HepG2 (cell line): ENCODE data around the gene TP63. TPM values are rescaled to one million over a fixed set of nuclear protein-coding genes. Genes with fewer than 3 reads are reported as not detected.

Experiments
- ATAC-seq: fragments of 200-7000 bp; cut with Tn5 transposase; 3 replicates; pipeline ENCODE4 v1.9.1; 2020; ENCODE audit warnings: mild to moderate bottlenecking, moderate library complexity
- BruUV-seq: library from RNA; stranded (reverse); fragments of 400-500 nt; replicated peaks from 2 replicates; lab custom pipeline; 2021; lab: Mats Ljungman, UMichigan
- CTCF ChIA-PET: fragments of 300-600 bp; formaldehyde crosslinking; extraction: SDS; loops from one replicate; lab custom pipeline; 2021; ENCODE audit warnings: low total read pairs, inconsistent platforms, low intra/inter-chr PET ratio; lab: Yijun Ruan, JAX
- POLR2A ChIA-PET: fragments of 350-600 bp; sonication (Branson Sonifier 250); formaldehyde crosslinking; loops from one replicate; lab custom pipeline; 2020; ENCODE audit warnings: antibody characterized with exemption, inconsistent platforms; lab: Yijun Ruan, JAX
- DNase-seq: peaks from one replicate; pipeline ENCODE4 v3.0.0-alpha.2; 2015; ENCODE audit warnings: low spot score
- FAIRE-seq: peaks from 3 replicates; lab custom pipeline; 2011; peaks lifted over from hg19 to GRCh38; lab: Jason Lieb, UNC
- H2AFZ ChIP-seq: one replicate; pipeline ENCODE4 v1.6.1; 2011; ENCODE audit warnings: low read length, inconsistent platforms
- H3K27ac ChIP-seq: fragments of 300-600 bp; 3 replicates; pipeline ENCODE4 v1.8.0; 2011; ENCODE audit warnings: mixed run types, mild to moderate bottlenecking, mixed read lengths, low read length, inconsistent platforms; ENCODE audit not compliant: insufficient read depth; ENCODE audit errors: extremely low read length
- H3K27me3 ChIP-seq, 2 experiments: fragments of 200-600 bp in 1 of 2; 2 replicates in 1 of 2; 3 replicates in 1 of 2; pipeline versions ENCODE4 v1.6.0 to v1.8.0; 2011; ENCODE audit warnings: low read length in 2 of 2, mild to moderate bottlenecking in 2 of 2, moderate library complexity in 2 of 2, inconsistent platforms in 1 of 2; ENCODE audit not compliant: insufficient read depth in 2 of 2, control insufficient read depth in 1 of 2
- H3K36me3 ChIP-seq, 2 experiments: fragments of 200-600 bp in 1 of 2; replicated peaks in 1 of 2; 2 replicates in 1 of 2; 3 replicates in 1 of 2; pipeline versions ENCODE4 v1.5.1 to v1.8.0; 2011; ENCODE audit warnings: low read length in 2 of 2, inconsistent platforms in 1 of 2; ENCODE audit not compliant: insufficient read depth in 2 of 2, control insufficient read depth in 1 of 2
- H3K4me1 ChIP-seq: 2 replicates; pipeline ENCODE4 v1.5.1; 2012; ENCODE audit warnings: low read length, inconsistent platforms; ENCODE audit not compliant: insufficient read depth
- H3K4me2 ChIP-seq: 2 replicates; pipeline ENCODE4 v1.6.0; 2011; ENCODE audit warnings: low read depth, low read length, inconsistent platforms
- H3K4me3 ChIP-seq, 3 experiments: fragments of 200-600 bp in 1 of 3; sonication (generic), shearing (Covaris generic) in 1 of 3; replicated peaks in 1 of 3; 2 replicates each; pipeline ENCODE4 v1.5.1; 2011 to 2016; ENCODE audit warnings: low read length in 3 of 3, inconsistent platforms in 2 of 3, low read depth in 2 of 3, mild to moderate bottlenecking in 2 of 3, control low read depth in 1 of 3, mixed read lengths in 1 of 3; ENCODE audit not compliant: insufficient read depth in 1 of 3
- H3K79me2 ChIP-seq: one replicate; pipeline ENCODE4 v1.6.1; 2011; ENCODE audit warnings: low read length, inconsistent platforms; ENCODE audit not compliant: insufficient read depth
- H3K9ac ChIP-seq: 2 replicates; pipeline ENCODE4 v1.6.0; 2011; ENCODE audit warnings: mild to moderate bottlenecking, low read depth, low read length, inconsistent platforms; ENCODE audit not compliant: insufficient read depth
- H3K9me3 ChIP-seq: 2 replicates; pipeline ENCODE4 v1.5.1; 2012; ENCODE audit warnings: mild to moderate bottlenecking, low read length
- H4K20me1 ChIP-seq: 2 replicates; pipeline ENCODE4 v1.6.0; 2011; ENCODE audit warnings: inconsistent platforms, mild to moderate bottlenecking, low read length, moderate library complexity; ENCODE audit not compliant: insufficient read depth
- KLF11 ChIP-seq: IDR thresholded peaks from 2 replicates; pipeline ENCODE4 v1.6.1; 2016; ENCODE audit warnings: missing compliant biosample characterization
- MAZ ChIP-seq, 2 experiments: sonication (generic) in 1 of 2; formaldehyde crosslinking in 1 of 2; IDR thresholded peaks; 2 replicates each; pipeline versions ENCODE4 v1.5.0 to v1.6.1; 2012 to 2020; ENCODE audit warnings: low read depth in 2 of 2, mild to moderate bottlenecking in 2 of 2, borderline replicate concordance in 1 of 2, improper control_type of control experiment in 1 of 2, low read length in 1 of 2, missing genetic modification reagents in 1 of 2, moderate library complexity in 1 of 2
- MEF2D ChIP-seq: sonication (generic); formaldehyde crosslinking; IDR thresholded peaks from 2 replicates; pipeline ENCODE4 v1.5.1; 2020; ENCODE audit warnings: mild to moderate bottlenecking, missing genetic modification reagents
- NFE2L1 ChIP-seq: sonication (generic); formaldehyde crosslinking; IDR thresholded peaks from 2 replicates; pipeline ENCODE4 v1.4.0; 2020; ENCODE audit warnings: missing genetic modification reagents, mild to moderate bottlenecking, borderline replicate concordance
- REL ChIP-seq: sonication (generic); formaldehyde crosslinking; conservative IDR thresholded peaks from 2 replicates; pipeline ENCODE4 v1.8.0; 2022; ENCODE audit warnings: mild to moderate bottlenecking, missing genetic modification reagents, moderate library complexity
- RXRB ChIP-seq: IDR thresholded peaks from 2 replicates; pipeline ENCODE4 v1.6.1; 2016; ENCODE audit warnings: borderline replicate concordance, missing genetic modification reagents, missing compliant biosample characterization
- SIN3A ChIP-seq: IDR thresholded peaks from 2 replicates; pipeline ENCODE4 v1.6.1; 2011; ENCODE audit warnings: low read depth, mild to moderate bottlenecking, control low read depth, low read length, borderline replicate concordance
- ZNF101 ChIP-seq: sonication (generic); formaldehyde crosslinking; IDR thresholded peaks from 2 replicates; pipeline ENCODE4 v1.4.0; 2020; ENCODE audit warnings: mild to moderate bottlenecking, low read depth, missing genetic modification reagents, borderline replicate concordance
- ZNF337 ChIP-seq: sonication (generic); formaldehyde crosslinking; IDR thresholded peaks from 2 replicates; pipeline ENCODE4 v1.5.1; 2020; ENCODE audit warnings: missing genetic modification reagents, low read depth, mild to moderate bottlenecking, borderline replicate concordance
- ZNF878 ChIP-seq: sonication (generic); formaldehyde crosslinking; IDR thresholded peaks from 2 replicates; pipeline ENCODE4 v1.8.1; 2023; ENCODE audit warnings: mild to moderate bottlenecking, missing genetic modification reagents, moderate library complexity
- WGBS: methylation state at CpG from one replicate; pipeline ENCODE4 v1.1.6; 2017; ENCODE audit warnings: low lambda C conversion rate; 5-methylcytosine and 5-hydroxymethylcytosine counted together
- in situ Hi-C: cut with HindIII; loops from 2 replicates; pipeline ENCODE4 v1.10.0; 2017; ENCODE audit warnings: low pct_unique_long_range_greater_than_20kb; ENCODE audit not compliant: extremely low pct_ligation_motif_present
- intact Hi-C: fragments of 100-400 bp; cut with micrococcal nuclease; formaldehyde crosslinking; loops from one replicate; pipeline ENCODE4 v1.10.0; 2022; ENCODE audit not compliant: unreplicated experiment
- polyA plus RNA-seq, 8 experiments: library from polyadenylated mRNA; depleted of rRNA in 3 of 8; stranded (reverse) in 7 of 8; unstranded in 1 of 8; fragments of >200 nt; fragmentation: Illumina TruSeq in 4 of 8; extraction: Trizol in 4 of 8; gene quantifications; 2 replicates each; pipeline versions ENCODE4 v1.2.1 to v1.2.3, GENCODE V29; 2011 to 2016; ENCODE audit warnings: low read depth in 4 of 8, missing spikeins in 1 of 8, mixed read lengths in 1 of 8; ENCODE audit not compliant: insufficient read depth in 1 of 8
- total RNA-seq, 5 experiments: library from RNA; depleted of rRNA; stranded (reverse); fragments of >200 nt; fragmentation: Illumina TruSeq; extraction: Trizol; gene quantifications; 2 replicates each; pipeline ENCODE4 v1.2.3, GENCODE V29; 2016; ENCODE audit warnings: low read depth in 1 of 5
- TF ChIP-seq, protein P1 (sequence below): IDR thresholded peaks from 2 replicates; pipeline ENCODE4 v1.6.1; 2012; ENCODE audit warnings: low read length, improper control_type of control experiment

The TP63 gene
- total and polyA plus RNA-seq, 2 of the 13 experiments (the other 11 are each of a cell fraction or from before 2014, with no cell fraction given) = not detected

DNA sequence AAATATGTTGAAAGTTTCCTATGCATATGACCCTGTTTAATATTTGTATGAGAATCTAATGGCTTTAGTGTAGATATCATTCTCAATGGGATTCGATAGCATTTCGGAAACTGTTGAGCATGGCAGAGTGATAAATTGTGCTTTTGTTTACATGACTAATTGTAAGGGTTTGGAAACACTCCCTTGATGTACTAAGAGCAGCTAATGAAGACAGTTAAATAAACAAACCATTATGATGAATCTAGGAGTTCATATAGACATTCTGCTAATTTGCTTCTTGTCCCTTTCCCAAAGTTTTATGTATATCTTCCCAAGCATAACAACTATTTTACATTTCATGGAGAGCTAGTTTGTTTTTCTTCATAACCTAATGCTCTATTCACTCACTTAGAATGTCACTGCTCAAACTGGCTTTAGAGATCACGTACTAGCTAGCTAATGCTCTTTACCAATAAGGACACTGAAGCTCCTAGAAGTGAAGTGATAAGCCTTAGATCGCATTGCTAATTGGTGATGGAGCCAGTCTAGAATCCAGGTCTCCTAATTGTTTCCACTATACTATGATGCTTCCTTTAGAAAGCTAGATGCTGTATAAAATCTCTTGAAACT lies 140.8 kb downstream of the TP63 start (continued):
- TF ChIP-seq SIN3A (no peak), ZNF101 (CRISPR knock-in tag) (no peak), MEF2D (CRISPR knock-in tag) (no peak)

DNA sequence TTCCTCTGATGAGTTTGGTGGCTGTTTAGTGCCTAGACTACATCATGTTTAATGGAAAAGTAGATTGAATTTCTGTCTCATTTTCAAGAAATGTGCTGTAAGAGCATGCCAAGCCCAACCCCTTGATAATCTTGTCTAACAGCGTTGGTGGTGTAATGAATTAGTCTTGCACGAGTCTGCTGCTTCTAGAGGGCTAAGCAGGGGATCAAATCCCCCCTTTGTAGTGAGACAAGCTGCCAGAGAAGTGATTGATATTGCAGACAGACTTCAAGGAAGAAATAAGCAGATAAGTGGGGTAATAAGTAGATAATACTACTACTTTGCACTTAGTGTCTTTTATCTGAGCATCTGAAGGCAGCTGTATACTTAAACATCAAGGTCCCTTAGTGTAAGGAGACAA lies 141.4 kb downstream of the TP63 start:
- H3K27ac ChIP-seq = no peak overlapping the region
- in situ Hi-C loops (no loop called here), intact Hi-C loops (no loop called here)
- H3K4me2 ChIP-seq = no peak overlapping the region
- H2AFZ ChIP-seq = no peak overlapping the region
- ChIA-PET CTCF (no interaction called here), POLR2A (no interaction called here)
- no peak overlapping the region for H3K9ac ChIP-seq
- FAIRE-seq (no peak), DNase-seq (no peak), ATAC-seq (no peak)
- no peak overlapping the region for H3K4me3 ChIP-seq
- no peak for TF ChIP-seq KLF11
- TF ChIP-seq, protein P1, sequence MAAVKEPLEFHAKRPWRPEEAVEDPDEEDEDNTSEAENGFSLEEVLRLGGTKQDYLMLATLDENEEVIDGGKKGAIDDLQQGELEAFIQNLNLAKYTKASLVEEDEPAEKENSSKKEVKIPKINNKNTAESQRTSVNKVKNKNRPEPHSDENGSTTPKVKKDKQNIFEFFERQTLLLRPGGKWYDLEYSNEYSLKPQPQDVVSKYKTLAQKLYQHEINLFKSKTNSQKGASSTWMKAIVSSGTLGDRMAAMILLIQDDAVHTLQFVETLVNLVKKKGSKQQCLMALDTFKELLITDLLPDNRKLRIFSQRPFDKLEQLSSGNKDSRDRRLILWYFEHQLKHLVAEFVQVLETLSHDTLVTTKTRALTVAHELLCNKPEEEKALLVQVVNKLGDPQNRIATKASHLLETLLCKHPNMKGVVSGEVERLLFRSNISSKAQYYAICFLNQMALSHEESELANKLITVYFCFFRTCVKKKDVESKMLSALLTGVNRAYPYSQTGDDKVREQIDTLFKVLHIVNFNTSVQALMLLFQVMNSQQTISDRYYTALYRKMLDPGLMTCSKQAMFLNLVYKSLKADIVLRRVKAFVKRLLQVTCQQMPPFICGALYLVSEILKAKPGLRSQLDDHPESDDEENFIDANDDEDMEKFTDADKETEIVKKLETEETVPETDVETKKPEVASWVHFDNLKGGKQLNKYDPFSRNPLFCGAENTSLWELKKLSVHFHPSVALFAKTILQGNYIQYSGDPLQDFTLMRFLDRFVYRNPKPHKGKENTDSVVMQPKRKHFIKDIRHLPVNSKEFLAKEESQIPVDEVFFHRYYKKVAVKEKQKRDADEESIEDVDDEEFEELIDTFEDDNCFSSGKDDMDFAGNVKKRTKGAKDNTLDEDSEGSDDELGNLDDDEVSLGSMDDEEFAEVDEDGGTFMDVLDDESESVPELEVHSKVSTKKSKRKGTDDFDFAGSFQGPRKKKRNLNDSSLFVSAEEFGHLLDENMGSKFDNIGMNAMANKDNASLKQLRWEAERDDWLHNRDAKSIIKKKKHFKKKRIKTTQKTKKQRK = no peak
- TF ChIP-seq ZNF337 (CRISPR knock-in tag) = no peak
- TF ChIP-seq MAZ (IDR thresholded peaks at IDR 0.05; ENCODE audit: borderline replicate concordance, low read depth, low read length) = no peak
- no peak for TF ChIP-seq MAZ (CRISPR knock-in tag; IDR thresholded peaks at IDR 0.05; ENCODE audit: low read depth)
- TF ChIP-seq REL (CRISPR knock-in tag) = no peak
- TF ChIP-seq ZNF878 (CRISPR knock-in tag) = no peak
- no peak for TF ChIP-seq NFE2L1 (CRISPR knock-in tag)
- no peak for TF ChIP-seq RXRB (CRISPR knock-in tag)
- WGBS = 0% methylated on average over 2 of the region's 2 CpGs
- BruUV-seq = no TSS peak
- no peaks in the 10 kb centered on the region for H3K79me2 ChIP-seq
- H3K4me1 ChIP-seq = no peaks in the 10 kb centered on the region
- H4K20me1 ChIP-seq = no peaks in the 10 kb centered on the region
- no peaks in the 10 kb centered on the region for H3K36me3 ChIP-seq
- no peaks in the 10 kb centered on the region for H3K9me3 ChIP-seq
- no peaks in the 10 kb centered on the region for H3K27me3 ChIP-seq
